Measurements from ENCODE around the gene AANAT. TPM values are rescaled to one million over a fixed set of nuclear protein-coding genes. Genes with fewer than 3 reads are reported as not detected.

AANAT gene
- polyA plus RNA-seq, 2 of the 4 experiments (the other 2 are of a cell fraction): 0.08 TPM; not detected in 1

DNA sequence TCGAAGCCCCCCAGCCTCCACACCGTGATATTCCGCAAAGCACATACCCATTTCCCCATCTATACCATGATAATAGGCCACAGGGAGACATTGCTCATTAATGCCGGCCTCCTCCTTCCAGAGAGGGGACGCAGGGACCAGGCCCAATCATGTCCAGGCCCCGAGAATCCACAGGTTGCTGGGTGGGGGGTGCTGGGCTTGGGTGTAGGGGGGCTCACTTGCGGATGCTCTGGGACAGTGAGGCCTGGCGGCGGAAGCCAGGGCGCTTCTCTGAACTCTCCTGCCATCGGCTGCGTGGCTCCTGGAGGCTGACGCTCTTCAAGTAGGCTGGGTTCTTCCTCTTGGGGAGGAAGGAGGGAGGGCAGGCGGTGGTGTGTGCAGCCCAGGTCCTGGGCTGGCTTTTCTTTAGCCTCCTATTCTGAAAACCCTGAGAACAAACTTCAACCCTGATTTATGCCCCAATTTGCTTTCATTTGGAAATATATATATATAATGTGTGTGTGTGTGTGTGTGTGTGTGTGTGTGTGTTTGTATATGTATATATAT, 12.2 kb downstream of the AANAT start (continued):
- no peak for TF ChIP-seq CBX8 (IDR thresholded peaks at IDR 0.05)

DNA sequence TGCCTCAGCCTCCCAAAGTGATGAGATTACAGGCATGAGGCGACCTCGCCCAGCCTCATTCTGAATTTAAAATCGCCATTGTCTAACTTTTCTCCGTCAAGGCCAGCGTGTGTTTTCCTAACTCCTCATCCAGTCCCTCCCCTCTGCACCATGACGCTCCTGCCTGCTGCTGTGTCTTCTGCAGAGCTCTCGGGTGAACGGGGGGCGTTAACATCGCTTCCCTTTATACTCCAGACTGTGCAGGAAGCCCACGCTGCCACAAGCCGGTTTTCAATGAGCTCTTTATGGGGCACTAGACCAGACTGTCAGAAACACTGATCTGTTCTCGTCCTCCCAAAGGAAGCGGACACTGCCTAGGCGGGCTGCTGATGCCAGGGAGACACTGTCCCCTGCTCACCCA, 13.2 kb downstream of the AANAT start:
- Histone ChIP-seq H3K27ac (no peak overlapping the region), H3K4me3 (no peak overlapping the region), H3K4me1 (peaks cover 20% of the 10 kb centered on the region), H3K4me2 (no peak overlapping the region), H3K9me3 (no peaks in the 10 kb centered on the region)
- CTCF ChIA-PET: interaction anchor here (2.0 to 64.5 kb wide), 3 partner anchors 13 to 83 kb away, joined by 8 to 1994 read pairs (median 1994); partner anchors contain the start of genes AANAT, RHBDF2 and UBE2O
- no peak for ATAC-seq
- TF ChIP-seq FOSL2 (IDR thresholded peaks at IDR 0.05): no peak
- no peak for TF ChIP-seq FOSL2 (CRISPR knock-in tag; IDR thresholded peaks at IDR 0.05)
- no peak for TF ChIP-seq NPAS2 (CRISPR knock-in tag; IDR thresholded peaks at IDR 0.05; ENCODE audit: borderline replicate concordance)
- TF ChIP-seq NFE2L2 (conservative IDR thresholded peaks at IDR 0.05; ENCODE audit: low read length): no peak
- TF ChIP-seq ZNF302 (CRISPR knock-in tag; IDR thresholded peaks at IDR 0.05): no peak
- no peak for TF ChIP-seq BHLHE40 (IDR thresholded peaks at IDR 0.05; ENCODE audit: low read depth, low read length)
- no peak for TF ChIP-seq JUNB (IDR thresholded peaks at IDR 0.05)
- no peak for TF ChIP-seq MAZ (IDR thresholded peaks at IDR 0.05; ENCODE audit: borderline replicate concordance, low read depth, low read length)
- no peak for TF ChIP-seq HDAC2 (IDR thresholded peaks at IDR 0.05)
- TF ChIP-seq CEBPB (IDR thresholded peaks at IDR 0.05): no peak
- no peak for TF ChIP-seq NR3C1 (IDR thresholded peaks at IDR 0.05)
- TF ChIP-seq HEYL (CRISPR knock-in tag; IDR thresholded peaks at IDR 0.05): no peak
- TF ChIP-seq TP53 (CRISPR knock-in tag; IDR thresholded peaks at IDR 0.05): no peak
- TF ChIP-seq MAX (IDR thresholded peaks at IDR 0.05): no peak
- TF ChIP-seq TFCP2L1 (CRISPR knock-in tag; IDR thresholded peaks at IDR 0.05): no peak
- TF ChIP-seq POLR2AphosphoS2 (conservative IDR thresholded peaks at IDR 0.05; ENCODE audit: low read length): no peak
- POLR2A ChIA-PET: no interaction called here
- WGBS (ENCODE audit: missing lambda C conversion rate): 93% methylated on average over 15 of the region's 15 CpGs
- FAIRE-seq: no peak
- DNase-seq (ENCODE audit: low read depth in 1 of 2, low spot score in 1 of 2): no peak

- ATAC-seq (no peak), DNase-seq (ENCODE audit: low read depth in 1 of 2, low spot score in 1 of 2) (no peak), FAIRE-seq (no peak)
- Histone ChIP-seq H3K4me2 (no peak overlapping the region), H3K4me1 (peaks cover 22% of the 10 kb centered on the region), H3K9me3 (no peaks in the 10 kb centered on the region), H3K4me3 (no peak overlapping the region), H3K27ac (0 out of 6 replicates have a peak overlapping the region, but pooled peaks of 1 of the 2 experiments have one; percentile 17)
- no peak for TF ChIP-seq PBX3 (IDR thresholded peaks at IDR 0.05)
- TF ChIP-seq HDAC2 (IDR thresholded peaks at IDR 0.05): no peak
- no peak for TF ChIP-seq HOXB13 (CRISPR knock-in tag; IDR thresholded peaks at IDR 0.05; ENCODE audit: low read depth)
- TF ChIP-seq MAZ (IDR thresholded peaks at IDR 0.05; ENCODE audit: borderline replicate concordance, low read depth, low read length): no peak
- TF ChIP-seq BHLHE40 (IDR thresholded peaks at IDR 0.05; ENCODE audit: low read depth, low read length): no peak
- ChIA-PET POLR2A (no interaction called here), CTCF (interaction anchor here (2.0 to 64.5 kb wide), 3 partner anchors 13 to 84 kb away, joined by 8 to 1994 read pairs (median 1994); partner anchors contain the start of genes AANAT, RHBDF2 and UBE2O)
- 86% methylated on average over 21 of the region's 21 CpGs for WGBS (ENCODE audit: missing lambda C conversion rate)
Observed at GRCh38 chr17:76481071-76481655, 13.8 kb downstream of the AANAT start.

- peak; percentile 12 to 30; a peak in 5 of 6 replicates for ATAC-seq
- DNase-seq (ENCODE audit: low read depth in 1 of 2, low spot score in 1 of 2): no peak
- CTCF ChIA-PET: interaction anchor here (0.6 to 64.5 kb wide), 5 partner anchors 14 to 636 kb away, joined by 3 to 1994 read pairs (median 26); partner anchors contain the start of genes AANAT and UBE2O
- Histone ChIP-seq H3K9me3 (no peaks in the 10 kb centered on the region), H3K4me2 (peak overlapping the region; percentile 20; the same call in 2 of the 3 replicates), H3K27ac (peak overlapping the region; percentile 59 to 74), H3K4me3 (no peak overlapping the region), H3K4me1 (peaks cover 22% of the 10 kb centered on the region)
- POLR2A ChIA-PET: interaction anchor here (1.9 kb wide), 1 partner anchor 14 kb away, joined by 5 read pairs; no protein-coding TSS in a partner anchor
- no peak for FAIRE-seq
- no peak for TF ChIP-seq EHMT2 (IDR thresholded peaks at IDR 0.05; ENCODE audit: low read depth)
- TF ChIP-seq, protein P1, sequence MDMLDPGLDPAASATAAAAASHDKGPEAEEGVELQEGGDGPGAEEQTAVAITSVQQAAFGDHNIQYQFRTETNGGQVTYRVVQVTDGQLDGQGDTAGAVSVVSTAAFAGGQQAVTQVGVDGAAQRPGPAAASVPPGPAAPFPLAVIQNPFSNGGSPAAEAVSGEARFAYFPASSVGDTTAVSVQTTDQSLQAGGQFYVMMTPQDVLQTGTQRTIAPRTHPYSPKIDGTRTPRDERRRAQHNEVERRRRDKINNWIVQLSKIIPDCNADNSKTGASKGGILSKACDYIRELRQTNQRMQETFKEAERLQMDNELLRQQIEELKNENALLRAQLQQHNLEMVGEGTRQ (IDR thresholded peaks at IDR 0.05): no peak
- TF ChIP-seq POLR2AphosphoS2 (conservative IDR thresholded peaks at IDR 0.05; ENCODE audit: low read length): no peak
- TF ChIP-seq HDAC2 (IDR thresholded peaks at IDR 0.05): no peak
- TF ChIP-seq KDM5A (IDR thresholded peaks at IDR 0.05): no peak
- no peak for TF ChIP-seq NFE2L2 (conservative IDR thresholded peaks at IDR 0.05; ENCODE audit: low read length)
- TF ChIP-seq ZNF302 (CRISPR knock-in tag; IDR thresholded peaks at IDR 0.05): no peak
- WGBS (ENCODE audit: missing lambda C conversion rate): 86% methylated on average over 11 of the region's 11 CpGs
Observed at GRCh38 chr17:76484228-76484725, 16.9 kb downstream of the AANAT start.
